SK-N-SH (cell line): ENCODE data around the gene HBG1. TPM values are rescaled to one million over a fixed set of nuclear protein-coding genes. Genes with fewer than 3 reads are reported as not detected.
"Not testable (repeated sequence)": the region's sequence is repeated elsewhere in the genome, so short reads cannot be mapped to it uniquely, and the experiment has no call there.

Source experiments
- CTCF ChIA-PET: fragments of 300-600, 350-600 bp; formaldehyde crosslinking; extraction: SDS; loops from one replicate; lab custom pipeline; 2021; lab: Yijun Ruan, JAX
- POLR2A ChIA-PET: fragments of 350-600 bp; sonication (Branson Sonifier 250); formaldehyde crosslinking; extraction: SDS; loops from one replicate; lab custom pipeline; 2020; ENCODE audit warnings: antibody characterized with exemption, inconsistent platforms; lab: Yijun Ruan, JAX
- DNase-seq: peaks from one replicate; pipeline ENCODE4 v3.0.0; 2012
- H2AFZ ChIP-seq: fragments of 200-600 bp; sonication (generic); 2 replicates; pipeline ENCODE4 v1.8.1; 2016; ENCODE audit warnings: antibody characterized with exemption, mild to moderate bottlenecking, low read depth
- H3F3A ChIP-seq: fragments of 200-600 bp; sonication (generic); replicated peaks from 2 replicates; pipeline ENCODE3; 2016; ENCODE audit warnings: antibody characterized with exemption, mild to moderate bottlenecking; ENCODE audit not compliant: insufficient read depth
- H3K27ac ChIP-seq, 2 experiments: fragments of 200-500 bp in 1 of 2; fragments of 200-600 bp in 1 of 2; sonication (Bioruptor generic) in 1 of 2; sonication (generic), shearing (Covaris generic) in 1 of 2; 2 replicates each; pipeline versions ENCODE4 v1.5.1 to v1.6.1; 2014 to 2016; ENCODE audit warnings: low read depth in 2 of 2, inconsistent platforms in 1 of 2, low read length in 1 of 2, mild to moderate bottlenecking in 1 of 2, mixed read lengths in 1 of 2
- H3K27me3 ChIP-seq: fragments of 200-600 bp; sonication (generic), shearing (Covaris generic); 2 replicates; pipeline ENCODE4 v1.6.1; 2016; ENCODE audit warnings: mixed run types; ENCODE audit not compliant: insufficient read depth
- H3K36me3 ChIP-seq, 2 experiments: fragments of 200-500 bp in 1 of 2; fragments of 200-600 bp in 1 of 2; sonication (Bioruptor generic) in 1 of 2; sonication (generic) in 1 of 2; replicated peaks in 1 of 2; 2 replicates each; pipeline versions ENCODE3 to v1.5.1; 2014 to 2016; ENCODE audit warnings: low read length in 1 of 2, mild to moderate bottlenecking in 1 of 2; ENCODE audit not compliant: insufficient read depth in 2 of 2, control insufficient read depth in 1 of 2
- H3K4me1 ChIP-seq, 2 experiments: fragments of 200-500 bp in 1 of 2; fragments of 200-600 bp in 1 of 2; sonication (Bioruptor generic) in 1 of 2; sonication (generic), shearing (Covaris generic) in 1 of 2; 2 replicates each; pipeline versions ENCODE4 v1.5.1 to v1.6.1; 2014 to 2016; ENCODE audit warnings: low read depth in 1 of 2, low read length in 1 of 2, mixed run types in 1 of 2; ENCODE audit not compliant: insufficient read depth in 2 of 2, control insufficient read depth in 1 of 2
- H3K4me2 ChIP-seq: fragments of 200-600 bp; sonication (generic), shearing (Covaris generic); 2 replicates; pipeline ENCODE4 v1.6.1; 2017; ENCODE audit warnings: mixed run types
- H3K4me3 ChIP-seq, 2 experiments: fragments of 200-500 bp in 1 of 2; fragments of 200-600 bp in 1 of 2; sonication (Bioruptor generic) in 1 of 2; sonication (generic), shearing (Covaris generic) in 1 of 2; 2 replicates each; pipeline versions ENCODE4 v1.5.1 to v1.8.1; 2014 to 2016; ENCODE audit warnings: low read depth in 2 of 2, inconsistent platforms in 1 of 2, low read length in 1 of 2, mild to moderate bottlenecking in 1 of 2, mixed read lengths in 1 of 2, moderate library complexity in 1 of 2
- H3K79me2 ChIP-seq: fragments of 200-600 bp; sonication (generic); 2 replicates; pipeline ENCODE4 v1.8.1; 2017; ENCODE audit warnings: mild to moderate bottlenecking; ENCODE audit not compliant: insufficient read depth
- H3K9ac ChIP-seq: fragments of 200-600 bp; sonication (generic); 2 replicates; pipeline ENCODE4 v1.6.1; 2017; ENCODE audit warnings: mixed run types
- H3K9me2 ChIP-seq: fragments of 200-600 bp; sonication (generic); 2 replicates; pipeline ENCODE4 v1.6.1; 2017; ENCODE audit warnings: mixed run types
- H3K9me3 ChIP-seq: fragments of 200-600 bp; sonication (generic); 2 replicates; pipeline ENCODE4 v1.6.1; 2017; ENCODE audit warnings: mixed run types, mild to moderate bottlenecking, moderate library complexity
- H4K20me1 ChIP-seq: fragments of 200-600 bp; sonication (generic); 2 replicates; pipeline ENCODE4 v1.6.1; 2017; ENCODE audit warnings: mild to moderate bottlenecking, mixed run types; ENCODE audit not compliant: insufficient read depth
- CHD2 ChIP-seq: fragments of 150-350 bp; IDR thresholded peaks from 2 replicates; pipeline ENCODE4 v1.6.1; 2018; ENCODE audit warnings: low read length; ENCODE audit not compliant: partially characterized antibody
- CTCF ChIP-seq: fragments of 200-600 bp; sonication (generic); IDR thresholded peaks from 2 replicates; pipeline ENCODE4 v1.6.1; 2017; ENCODE audit warnings: antibody characterized with exemption, mild to moderate bottlenecking, moderate library complexity
- EP300 ChIP-seq, 2 experiments: IDR thresholded peaks; 2 replicates each; pipeline versions ENCODE4 v1.4.0 to v1.6.1; 2012; ENCODE audit warnings: borderline replicate concordance in 1 of 2, low read depth in 1 of 2, low read length in 1 of 2
- EZH2phosphoT487 ChIP-seq: fragments of 200-600 bp; sonication (generic); IDR thresholded peaks from 2 replicates; pipeline ENCODE4 v1.6.1; 2017; ENCODE audit warnings: low read depth, mixed run types, mild to moderate bottlenecking, antibody characterized with exemption, moderate library complexity, borderline replicate concordance
- FOXJ3 ChIP-seq: sonication (generic); formaldehyde crosslinking; IDR thresholded peaks from 2 replicates; pipeline ENCODE4 v1.5.1; 2020; ENCODE audit warnings: mild to moderate bottlenecking, missing genetic modification reagents
- GABPA ChIP-seq: IDR thresholded peaks from 2 replicates; pipeline ENCODE4 v1.4.0; 2012; ENCODE audit warnings: low read depth, mild to moderate bottlenecking
- MAX ChIP-seq: IDR thresholded peaks from 2 replicates; pipeline ENCODE4 v1.4.0; 2012; ENCODE audit warnings: low read depth
- MXI1 ChIP-seq: IDR thresholded peaks from 2 replicates; pipeline ENCODE4 v1.6.1; 2012; ENCODE audit warnings: mild to moderate bottlenecking, low read depth, low read length, improper control_type of control experiment
- RCOR1 ChIP-seq: fragments of 150-350 bp; IDR thresholded peaks from 2 replicates; pipeline ENCODE4 v1.6.1; 2017; ENCODE audit warnings: antibody characterized with exemption, low read length
- TAF1 ChIP-seq: IDR thresholded peaks from 2 replicates; pipeline ENCODE4 v1.6.1; 2012; ENCODE audit warnings: low read depth, mild to moderate bottlenecking, low read length, moderate library complexity, borderline replicate concordance
- TCF12 ChIP-seq: IDR thresholded peaks from 2 replicates; pipeline ENCODE4 v1.4.0; 2012
- USF2 ChIP-seq: fragments of 150-350 bp; IDR thresholded peaks from 2 replicates; pipeline ENCODE4 v1.6.1; 2017; ENCODE audit warnings: antibody characterized with exemption, low read length, low read depth, borderline replicate concordance
- ZBTB33 ChIP-seq: IDR thresholded peaks from 2 replicates; pipeline ENCODE4 v1.4.0; 2012; ENCODE audit warnings: low read depth, borderline replicate concordance
- WGBS: methylation state at CpG from one replicate; pipeline ENCODE4 v1.1.6; 2017; ENCODE audit warnings: low lambda C conversion rate; 5-methylcytosine and 5-hydroxymethylcytosine counted together
- polyA plus RNA-seq, 3 experiments: library from polyadenylated mRNA; depleted of rRNA; stranded (reverse); fragments of >200 nt; gene quantifications; 2 replicates each; pipeline ENCODE4 v1.2.3, GENCODE V29; 2012

The HBG1 gene
- polyA plus RNA-seq, 1 of the 3 experiments (the other 2 are of a cell fraction) = not detected

- POLR2A ChIA-PET = no interaction called here
- WGBS = 9% methylated on average over 4 of the region's 4 CpGs
- no peaks in the 10 kb centered on the region for H3K36me3 ChIP-seq
- H3K9me3 ChIP-seq = no peaks in the 10 kb centered on the region
- TF ChIP-seq ZBTB33 (no peak), TAF1 (no peak), FOXJ3 (CRISPR knock-in tag) (no peak), MAX (no peak), GABPA (no peak), TCF12 (no peak), CTCF (no peak), EZH2phosphoT487 (no peak), USF2 (no peak), EP300 (IDR thresholded peaks at IDR 0.05; ENCODE audit: borderline replicate concordance in 1 of 2, low read depth in 1 of 2, low read length in 1 of 2) (no peak), MXI1 (no peak), RCOR1 (no peak), CHD2 (no peak)
- TF ChIP-seq, all 33 proteins: peak for 0
- Histone ChIP-seq H4K20me1 (no peaks in the 10 kb centered on the region), H2AFZ (no peak overlapping the region), H3K4me3 (no peak overlapping the region), H3K27me3 (no peaks in the 10 kb centered on the region; the same call in 1 of the 2 replicates), H3K9ac (no peak overlapping the region), H3K79me2 (no peaks in the 10 kb centered on the region), H3F3A (no peaks in the 10 kb centered on the region), H3K4me1 (no peaks in the 10 kb centered on the region), H3K9me2 (no peaks in the 10 kb centered on the region), H3K27ac (no peak overlapping the region), H3K4me2 (no peak overlapping the region)
- CTCF ChIA-PET = no interaction called here
- no peak for DNase-seq
Observed at GRCh38 chr11:5250543-5251204, 1.0 kb upstream of the HBG1 start.

GRCh38 chr11:5248498-5248897 lies 1.2 kb downstream of the HBG1 start:
- POLR2A ChIA-PET = not testable (repeated sequence)
- 41% methylated on average over 7 of the region's 7 CpGs for WGBS

More at GRCh38 chr11:5248498-5248897, 1.2 kb downstream of the HBG1 start:
- H4K20me1 ChIP-seq, H3K9me2 ChIP-seq, H3K4me3 ChIP-seq, H3K4me2 ChIP-seq, H3K36me3 ChIP-seq, H3K27ac ChIP-seq, H3K9ac ChIP-seq, H3K4me1 ChIP-seq, H2AFZ ChIP-seq, CTCF ChIA-PET, H3F3A ChIP-seq, H3K27me3 ChIP-seq, H3K79me2 ChIP-seq, H3K9me3 ChIP-seq, DNase-seq: not testable (repeated sequence)
